ENCODE results near the gene LIMA1.
"Not testable (repeated sequence)": the region's sequence is repeated elsewhere in the genome, so short reads cannot be mapped to it uniquely, and the experiment has no call there.

LIMA1 gene

GRCh38 chr12:50182461-50182860 lies 100.9 kb downstream of the LIMA1 start:
- no peak overlapping the region for H3K4me3 ChIP-seq (ENCODE audit: low read length)
- no peaks in the 10 kb centered on the region for H3K9me3 ChIP-seq (replicated peaks; ENCODE audit: low read length)
- H3K9ac ChIP-seq (ENCODE audit: low read depth, low read length), result no peak overlapping the region
- H3K4me1 ChIP-seq (ENCODE audit: control insufficient read depth, insufficient read depth, low read length), result peaks cover 41% of the 10 kb centered on the region
- no peaks in the 10 kb centered on the region for H3K27me3 ChIP-seq (ENCODE audit: control insufficient read depth, insufficient read depth, low read length)
- no peak overlapping the region for H3K4me2 ChIP-seq (ENCODE audit: low read length)
- H3K36me3 ChIP-seq (ENCODE audit: insufficient read depth, low read length), result peaks cover 54% of the 10 kb centered on the region

GRCh38 chr12:50181691-50182090 lies 101.6 kb downstream of the LIMA1 start:
- Histone ChIP-seq H3K4me2 (ENCODE audit: low read length) (no peak overlapping the region), H3K4me3 (ENCODE audit: low read length) (no peak overlapping the region), H3K27me3 (ENCODE audit: control insufficient read depth, insufficient read depth, low read length) (no peaks in the 10 kb centered on the region)

GRCh38 chr12:50175716-50176026 lies 107.6 kb downstream of the LIMA1 start:
- Histone ChIP-seq H3K27me3 (ENCODE audit: control insufficient read depth, insufficient read depth, low read length) (no peaks in the 10 kb centered on the region), H3K4me3 (ENCODE audit: low read length) (no peak overlapping the region), H3K36me3 (ENCODE audit: insufficient read depth, low read length) (peaks cover 50% of the 10 kb centered on the region), H3K4me2 (ENCODE audit: low read length) (no peak overlapping the region), H3K9me3 (replicated peaks; ENCODE audit: low read length) (no peaks in the 10 kb centered on the region), H3K9ac (ENCODE audit: low read depth, low read length) (no peak overlapping the region), H3K4me1 (ENCODE audit: control insufficient read depth, insufficient read depth, low read length) (no peaks in the 10 kb centered on the region)

More at GRCh38 chr12:50181691-50182090, 101.6 kb downstream of the LIMA1 start:
- no peak overlapping the region for H3K9ac ChIP-seq (ENCODE audit: low read depth, low read length)
- peaks cover 33% of the 10 kb centered on the region for H3K4me1 ChIP-seq (ENCODE audit: control insufficient read depth, insufficient read depth, low read length)
- H3K36me3 ChIP-seq (ENCODE audit: insufficient read depth, low read length), result peaks cover 62% of the 10 kb centered on the region
- H3K9me3 ChIP-seq (replicated peaks; ENCODE audit: low read length), result no peaks in the 10 kb centered on the region

GRCh38 chr12:50174971-50175715 lies 108.2 kb downstream of the LIMA1 start:
- Histone ChIP-seq H3K27me3 (ENCODE audit: control insufficient read depth, insufficient read depth, low read length) (no peaks in the 10 kb centered on the region), H3K4me2 (ENCODE audit: low read length) (no peak overlapping the region), H3K9ac (ENCODE audit: low read depth, low read length) (no peak overlapping the region), H3K4me3 (ENCODE audit: low read length) (no peak overlapping the region), H3K4me1 (ENCODE audit: control insufficient read depth, insufficient read depth, low read length) (no peaks in the 10 kb centered on the region), H3K9me3 (replicated peaks; ENCODE audit: low read length) (no peaks in the 10 kb centered on the region), H3K36me3 (ENCODE audit: insufficient read depth, low read length) (peaks cover 45% of the 10 kb centered on the region)

DNA sequence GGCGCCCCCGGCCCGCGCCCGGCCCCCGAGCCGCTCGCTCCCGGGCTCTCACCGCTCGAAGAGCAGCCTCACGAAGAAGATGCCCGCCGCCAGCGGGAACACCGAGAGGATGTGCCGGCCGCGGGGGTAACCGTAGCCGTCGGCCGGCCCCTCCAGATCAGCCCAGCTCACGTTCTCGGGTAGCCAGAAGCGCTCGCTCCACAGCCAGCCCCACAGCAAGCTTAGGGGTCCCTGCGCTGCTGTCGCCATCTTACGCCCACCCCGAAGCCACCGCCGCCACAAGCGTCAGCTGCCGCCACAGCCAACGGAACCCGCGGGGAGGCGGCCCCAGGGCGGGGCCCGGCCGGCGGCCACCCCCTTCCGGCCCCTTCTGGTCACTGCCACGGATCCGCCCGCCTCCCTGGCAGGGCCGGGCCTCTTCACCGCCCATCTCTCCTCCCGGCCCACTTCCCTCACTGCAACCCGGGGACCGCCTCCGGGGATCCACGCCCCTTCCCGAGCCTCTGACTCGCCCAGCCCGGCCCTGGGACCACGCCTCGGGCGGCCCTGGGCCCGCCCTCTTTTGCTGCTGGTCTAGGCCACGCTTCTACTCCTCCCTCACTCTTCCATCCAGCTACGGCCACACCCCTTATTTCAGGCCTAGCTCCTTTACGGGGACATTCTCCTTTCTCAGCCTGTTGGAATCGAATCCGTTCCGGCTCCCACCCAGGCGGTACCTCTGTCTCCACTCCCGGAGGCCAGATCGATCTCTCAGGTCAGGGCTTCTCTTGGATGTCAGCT lies 116.1 kb downstream of the LIMA1 start, which contains the start of gene CERS5:
CERS5 (minus strand) TSS at position 321 of the 780 bp plus-strand sequence; CDS start at position 249, 72 bp downstream.
- peaks cover 11% of the 10 kb centered on the region for H3K4me1 ChIP-seq (ENCODE audit: control insufficient read depth, insufficient read depth, low read length)
- H3K9me3 ChIP-seq (replicated peaks; ENCODE audit: low read length), result peaks cover 3% of the 10 kb centered on the region
- H3K27me3 ChIP-seq (ENCODE audit: control insufficient read depth, insufficient read depth, low read length), result no peaks in the 10 kb centered on the region
- H3K36me3 ChIP-seq (ENCODE audit: insufficient read depth, low read length), result peaks cover 3% of the 10 kb centered on the region
- peak within 1 kb of the TSS; percentile 87 for H3K4me2 ChIP-seq (ENCODE audit: low read length)
- H3K4me3 ChIP-seq (ENCODE audit: low read length), result peak within 1 kb of the TSS; percentile 94
- peak within 1 kb of the TSS; percentile 99 for H3K9ac ChIP-seq (ENCODE audit: low read depth, low read length)

DNA sequence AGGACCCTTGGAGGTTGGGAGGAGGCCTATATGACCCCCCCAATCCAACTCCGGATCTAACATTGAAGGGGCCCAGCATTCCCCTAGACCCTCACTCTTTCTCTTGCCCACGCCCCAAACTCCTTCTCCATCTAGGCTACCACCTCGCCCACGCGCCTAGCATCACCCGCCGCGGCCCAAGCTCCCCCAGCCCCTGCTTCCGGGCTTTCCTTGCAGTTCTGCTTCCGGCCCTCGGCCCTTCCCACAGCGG lies 116.6 kb downstream of the LIMA1 start:
- Histone ChIP-seq H3K4me2 (ENCODE audit: low read length) (peak overlapping the region; percentile 87), H3K4me1 (ENCODE audit: control insufficient read depth, insufficient read depth, low read length) (peaks cover 11% of the 10 kb centered on the region), H3K27me3 (ENCODE audit: control insufficient read depth, insufficient read depth, low read length) (no peaks in the 10 kb centered on the region), H3K4me3 (ENCODE audit: low read length) (peak overlapping the region; percentile 94), H3K9me3 (replicated peaks; ENCODE audit: low read length) (peaks cover 3% of the 10 kb centered on the region), H3K36me3 (ENCODE audit: insufficient read depth, low read length) (peaks cover 3% of the 10 kb centered on the region), H3K9ac (ENCODE audit: low read depth, low read length) (peak overlapping the region; percentile 99)

DNA sequence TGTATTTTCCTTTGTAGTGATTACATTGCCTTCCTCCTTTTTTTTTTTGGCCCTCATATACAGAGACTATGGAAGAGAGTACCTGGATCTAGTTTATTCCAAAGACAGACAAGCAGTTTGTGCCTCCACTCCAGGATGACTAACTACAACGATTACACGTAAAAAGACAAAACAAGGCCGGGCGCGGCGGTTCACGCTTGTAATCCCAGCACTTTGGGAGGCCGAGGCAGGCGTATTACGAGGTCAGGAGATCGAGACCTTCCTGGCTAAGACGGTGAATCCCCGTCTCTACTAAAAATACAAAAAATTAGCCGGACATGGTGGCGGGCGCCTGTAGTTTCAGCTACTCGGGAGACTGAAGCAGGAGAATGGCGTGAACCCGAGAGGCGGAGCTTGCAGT lies 118.4 kb downstream of the LIMA1 start:
- Histone ChIP-seq H3K36me3 (ENCODE audit: insufficient read depth, low read length) (peaks cover 3% of the 10 kb centered on the region), H3K4me3 (ENCODE audit: low read length) (no peak overlapping the region)

DNA sequence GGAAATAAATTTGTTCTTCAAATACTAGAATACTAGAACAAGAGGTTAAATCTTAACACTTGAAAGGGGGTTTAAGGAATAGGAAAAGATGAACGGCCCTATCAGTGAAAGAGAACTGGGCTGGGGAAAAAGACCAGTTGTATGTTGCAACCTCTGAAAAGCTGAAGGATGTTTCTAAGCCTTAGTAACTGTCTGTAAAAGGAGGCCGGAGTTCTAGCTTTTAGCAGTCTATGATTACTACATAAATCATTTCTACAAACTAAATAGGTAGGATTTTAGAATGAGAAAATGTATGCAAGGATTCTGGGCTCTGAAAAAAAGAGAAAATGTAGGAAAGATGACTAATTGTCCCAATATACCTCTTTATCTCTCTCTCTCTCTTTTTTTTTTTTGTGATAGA lies 121.1 kb downstream of the LIMA1 start:
- no peak overlapping the region for H3K9ac ChIP-seq (ENCODE audit: low read depth, low read length)
- H3K4me1 ChIP-seq (ENCODE audit: control insufficient read depth, insufficient read depth, low read length), result peaks cover 12% of the 10 kb centered on the region
- H3K36me3 ChIP-seq (ENCODE audit: insufficient read depth, low read length), result peaks cover 6% of the 10 kb centered on the region
- H3K9me3 ChIP-seq (replicated peaks; ENCODE audit: low read length), result no peaks in the 10 kb centered on the region
- H3K4me3 ChIP-seq (ENCODE audit: low read length), result no peak overlapping the region
- no peak overlapping the region for H3K4me2 ChIP-seq (ENCODE audit: low read length)
- H3K27me3 ChIP-seq (ENCODE audit: control insufficient read depth, insufficient read depth, low read length), result no peaks in the 10 kb centered on the region

More for the DNA sequence above, 118.4 kb downstream of the LIMA1 start:
- Histone ChIP-seq H3K4me1 (ENCODE audit: control insufficient read depth, insufficient read depth, low read length) (peaks cover 11% of the 10 kb centered on the region), H3K9ac (ENCODE audit: low read depth, low read length) (no peak overlapping the region), H3K4me2 (ENCODE audit: low read length) (no peak overlapping the region), H3K9me3 (replicated peaks; ENCODE audit: low read length) (peaks cover 3% of the 10 kb centered on the region), H3K27me3 (ENCODE audit: control insufficient read depth, insufficient read depth, low read length) (no peaks in the 10 kb centered on the region)

GRCh38 chr12:50160643-50161042 lies 122.7 kb downstream of the LIMA1 start:
- Histone ChIP-seq H3K9me3 (replicated peaks; ENCODE audit: low read length) (no peaks in the 10 kb centered on the region), H3K27me3 (ENCODE audit: control insufficient read depth, insufficient read depth, low read length) (no peaks in the 10 kb centered on the region), H3K4me1 (ENCODE audit: control insufficient read depth, insufficient read depth, low read length) (peaks cover 9% of the 10 kb centered on the region), H3K9ac (ENCODE audit: low read depth, low read length) (no peak overlapping the region), H3K4me2 (ENCODE audit: low read length) (no peak overlapping the region), H3K36me3 (ENCODE audit: insufficient read depth, low read length) (peaks cover 6% of the 10 kb centered on the region), H3K4me3 (ENCODE audit: low read length) (no peak overlapping the region)

DNA sequence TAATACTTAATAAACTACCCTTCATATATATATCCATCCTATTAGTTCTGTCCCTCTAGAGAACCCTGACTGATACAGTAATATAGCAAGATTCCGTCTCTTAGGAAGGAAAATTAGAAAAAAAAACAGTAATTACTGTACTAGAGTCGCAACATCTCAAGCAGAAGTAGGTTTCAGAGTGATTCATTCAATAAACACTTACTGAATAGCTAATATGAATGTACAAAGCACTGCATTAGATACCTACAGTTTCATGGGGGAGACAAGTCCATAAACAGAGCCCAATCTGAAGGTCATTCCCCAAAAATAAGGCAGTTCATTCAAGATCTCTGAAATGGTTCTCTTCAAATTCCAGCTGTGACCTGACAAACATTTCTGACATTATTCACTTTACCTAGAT lies 126.1 kb downstream of the LIMA1 start:
- H3K4me2 ChIP-seq (ENCODE audit: low read length), result no peak overlapping the region
- no peaks in the 10 kb centered on the region for H3K27me3 ChIP-seq (ENCODE audit: control insufficient read depth, insufficient read depth, low read length)
- H3K4me3 ChIP-seq (ENCODE audit: low read length), result no peak overlapping the region
- peaks cover 6% of the 10 kb centered on the region for H3K36me3 ChIP-seq (ENCODE audit: insufficient read depth, low read length)
- H3K9me3 ChIP-seq (replicated peaks; ENCODE audit: low read length), result no peaks in the 10 kb centered on the region
- H3K4me1 ChIP-seq (ENCODE audit: control insufficient read depth, insufficient read depth, low read length), result peaks cover 6% of the 10 kb centered on the region
- H3K9ac ChIP-seq (ENCODE audit: low read depth, low read length), result no peak overlapping the region

GRCh38 chr12:50156641-50157040 lies 126.7 kb downstream of the LIMA1 start:
- Histone ChIP-seq H3K9me3 (replicated peaks; ENCODE audit: low read length) (no peaks in the 10 kb centered on the region), H3K4me3 (ENCODE audit: low read length) (no peak overlapping the region), H3K27me3 (ENCODE audit: control insufficient read depth, insufficient read depth, low read length) (no peaks in the 10 kb centered on the region), H3K4me2 (ENCODE audit: low read length) (no peak overlapping the region), H3K4me1 (ENCODE audit: control insufficient read depth, insufficient read depth, low read length) (peaks cover 6% of the 10 kb centered on the region), H3K36me3 (ENCODE audit: insufficient read depth, low read length) (peaks cover 6% of the 10 kb centered on the region), H3K9ac (ENCODE audit: low read depth, low read length) (no peak overlapping the region)

DNA sequence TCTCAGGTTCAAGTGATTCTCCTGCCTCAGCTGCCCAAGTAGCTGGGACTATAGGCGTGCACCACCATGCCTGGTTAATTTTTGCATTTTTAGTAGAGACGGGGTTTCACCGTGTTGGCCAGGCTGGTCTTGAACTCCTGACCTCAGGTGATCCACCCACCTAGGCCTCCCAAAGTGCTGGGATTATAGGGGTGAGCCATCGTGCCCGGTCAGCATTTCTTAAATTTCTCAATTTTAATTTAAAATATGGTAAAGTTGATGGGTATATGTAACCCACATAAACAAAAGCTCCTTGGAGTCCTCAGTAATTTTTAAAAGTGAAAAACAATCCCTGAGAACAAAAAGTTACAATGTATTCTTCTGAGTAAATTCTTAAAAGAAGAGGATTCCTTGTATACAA lies 128.4 kb downstream of the LIMA1 start:
- H3K4me1 ChIP-seq (ENCODE audit: control insufficient read depth, insufficient read depth, low read length); H3K27me3 ChIP-seq (ENCODE audit: control insufficient read depth, insufficient read depth, low read length); H3K4me2 ChIP-seq (ENCODE audit: low read length): not testable (repeated sequence)

More for the DNA sequence above, 128.4 kb downstream of the LIMA1 start:
- not testable (repeated sequence) for H3K4me3 ChIP-seq (ENCODE audit: low read length); H3K36me3 ChIP-seq (ENCODE audit: insufficient read depth, low read length); H3K9me3 ChIP-seq (replicated peaks; ENCODE audit: low read length); H3K9ac ChIP-seq (ENCODE audit: low read depth, low read length)
